Thymus (tissue), 14 donors: Measurements from ENCODE around the gene BAZ2B. TPM values are rescaled to one million over a fixed set of nuclear protein-coding genes. Genes with fewer than 3 reads are reported as not detected.
A peak's percentile ranks its signal among the peaks of the same experiment; 100 is the strongest.

ENCODE experiments used
- DNase-seq, 9 donors: peaks; one replicate each; pipeline ENCODE4 v3.0.0-alpha.2; 2013; ENCODE audit warnings: low spot score in 9 of 9, low read depth in 6 of 9, missing footprints in 1 of 9
- H3K27ac ChIP-seq, 2 donors: one replicate each; pipeline ENCODE4 v1.5.1; 2013; ENCODE audit warnings: control low read depth in 1 of 2, low read depth in 1 of 2, low read length in 1 of 2, mild to moderate bottlenecking in 1 of 2, moderate library complexity in 1 of 2
- H3K27me3 ChIP-seq, 2 donors: one replicate each; pipeline ENCODE4 v1.5.1; 2013; ENCODE audit warnings: low read length in 1 of 2; ENCODE audit not compliant: control insufficient read depth in 2 of 2, insufficient read depth in 1 of 2
- H3K36me3 ChIP-seq, 2 donors: one replicate each; pipeline ENCODE4 v1.5.1; 2013; ENCODE audit warnings: low read length in 1 of 2, mild to moderate bottlenecking in 1 of 2, moderate library complexity in 1 of 2; ENCODE audit not compliant: control insufficient read depth in 2 of 2, insufficient read depth in 2 of 2
- H3K4me1 ChIP-seq, 2 donors: one replicate each; pipeline ENCODE4 v1.5.1; 2013; ENCODE audit warnings: low read length in 2 of 2; ENCODE audit not compliant: control insufficient read depth in 2 of 2, insufficient read depth in 2 of 2
- H3K4me3 ChIP-seq, 2 donors: one replicate each; pipeline ENCODE4 v1.5.1; 2013; ENCODE audit warnings: low read length in 2 of 2, control low read depth in 1 of 2, mild to moderate bottlenecking in 1 of 2
- H3K9me3 ChIP-seq, 2 donors: one replicate each; pipeline ENCODE4 v1.5.1; 2013; ENCODE audit warnings: low read length in 1 of 2, mild to moderate bottlenecking in 1 of 2; ENCODE audit not compliant: control insufficient read depth in 2 of 2, insufficient read depth in 1 of 2
- WGBS: extraction: QIAGEN DNeasy Blood & Tissue Kit; methylation state at CpG from one replicate; pipeline ENCODE4 v1.1.7; 2013; 5-methylcytosine and 5-hydroxymethylcytosine counted together
- long read RNA-seq, 10 donors: transcript quantifications; one replicate each; lab custom pipeline, GENCODE V29; 2026
- polyA plus RNA-seq: library from polyadenylated mRNA; stranded (reverse); fragments of 200-250 nt; gene quantifications from one replicate; pipeline ENCODE4 v1.2.3, GENCODE V29; 2013
- total RNA-seq: library from RNA; stranded (reverse); fragments of 120-200 nt; gene quantifications from one replicate; pipeline ENCODE4 v1.2.4, GENCODE V29; 2013
- donor health status: healthy.

BAZ2B gene, protein sequence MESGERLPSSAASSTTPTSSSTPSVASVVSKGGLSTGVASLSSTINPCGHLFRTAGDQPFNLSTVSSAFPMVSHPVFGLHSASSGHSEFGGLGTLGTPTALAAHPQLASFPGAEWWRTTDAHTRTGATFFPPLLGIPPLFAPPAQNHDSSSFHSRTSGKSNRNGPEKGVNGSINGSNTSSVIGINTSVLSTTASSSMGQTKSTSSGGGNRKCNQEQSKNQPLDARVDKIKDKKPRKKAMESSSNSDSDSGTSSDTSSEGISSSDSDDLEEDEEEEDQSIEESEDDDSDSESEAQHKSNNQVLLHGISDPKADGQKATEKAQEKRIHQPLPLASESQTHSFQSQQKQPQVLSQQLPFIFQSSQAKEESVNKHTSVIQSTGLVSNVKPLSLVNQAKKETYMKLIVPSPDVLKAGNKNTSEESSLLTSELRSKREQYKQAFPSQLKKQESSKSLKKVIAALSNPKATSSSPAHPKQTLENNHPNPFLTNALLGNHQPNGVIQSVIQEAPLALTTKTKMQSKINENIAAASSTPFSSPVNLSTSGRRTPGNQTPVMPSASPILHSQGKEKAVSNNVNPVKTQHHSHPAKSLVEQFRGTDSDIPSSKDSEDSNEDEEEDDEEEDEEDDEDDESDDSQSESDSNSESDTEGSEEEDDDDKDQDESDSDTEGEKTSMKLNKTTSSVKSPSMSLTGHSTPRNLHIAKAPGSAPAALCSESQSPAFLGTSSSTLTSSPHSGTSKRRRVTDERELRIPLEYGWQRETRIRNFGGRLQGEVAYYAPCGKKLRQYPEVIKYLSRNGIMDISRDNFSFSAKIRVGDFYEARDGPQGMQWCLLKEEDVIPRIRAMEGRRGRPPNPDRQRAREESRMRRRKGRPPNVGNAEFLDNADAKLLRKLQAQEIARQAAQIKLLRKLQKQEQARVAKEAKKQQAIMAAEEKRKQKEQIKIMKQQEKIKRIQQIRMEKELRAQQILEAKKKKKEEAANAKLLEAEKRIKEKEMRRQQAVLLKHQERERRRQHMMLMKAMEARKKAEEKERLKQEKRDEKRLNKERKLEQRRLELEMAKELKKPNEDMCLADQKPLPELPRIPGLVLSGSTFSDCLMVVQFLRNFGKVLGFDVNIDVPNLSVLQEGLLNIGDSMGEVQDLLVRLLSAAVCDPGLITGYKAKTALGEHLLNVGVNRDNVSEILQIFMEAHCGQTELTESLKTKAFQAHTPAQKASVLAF (N-terminal part only)
- 43.3 TPM for total RNA-seq
- polyA plus RNA-seq, result 16.9 TPM
- long read RNA-seq, donor 1, result 0 reads
- long read RNA-seq, donor 2, result 0 reads
- long read RNA-seq, donor 3, result 0 reads
- long read RNA-seq, donor 4, partial matches to known transcripts, result 5 of 5 reads
- long read RNA-seq, donor 4, other reads (novel, unspliced or antisense), result 0 of 5 reads
- long read RNA-seq, donor 5, result 0 reads
- long read RNA-seq, donor 6, full-length matches to known transcripts, result 1 of 1 reads
- long read RNA-seq, donor 6, partial matches to known transcripts, result 0 of 1 reads
- long read RNA-seq, donor 6, other reads (novel, unspliced or antisense), result 0 of 1 reads
- long read RNA-seq, donor 7, result 0 reads
- long read RNA-seq, donor 8, result 0 reads
- long read RNA-seq, donor 9, result 0 reads
- long read RNA-seq, donor 10, result 0 reads

DNA sequence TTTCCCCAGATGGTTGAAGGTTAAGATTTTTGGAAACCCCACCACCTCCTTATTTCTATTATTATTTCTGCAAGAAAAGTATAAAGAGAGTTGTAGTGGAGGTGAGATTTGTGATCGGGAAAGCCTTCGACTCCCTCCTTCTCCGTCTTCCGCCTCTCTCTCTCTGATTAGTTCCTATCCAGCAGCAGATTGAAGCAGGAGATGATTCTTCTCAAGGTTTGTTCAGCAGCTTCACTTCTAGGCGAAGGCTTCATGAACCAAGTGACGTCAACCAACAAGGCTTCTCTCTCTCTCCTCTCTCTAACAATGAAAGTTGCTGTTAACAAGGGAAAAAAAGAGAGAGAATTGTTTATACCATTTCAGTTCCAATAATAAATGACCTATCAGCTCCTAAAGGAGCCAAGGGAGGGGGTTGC lies at the start of gene BAZ2B:
Gene BAZ2B, minus strand, starts transcription at position 263 of the 416 bp plus-strand sequence. CDS start 137,829 bp downstream, outside the sequence.
- Histone ChIP-seq H3K9me3 (no peaks in the 10 kb centered on the region), H3K4me1 (no peaks in the 10 kb centered on the region), H3K36me3 (no peaks in the 10 kb centered on the region), H3K4me3 (peak within 1 kb of the TSS; percentile 73 to 78), H3K27me3 (peaks cover 0 to 6% of the 10 kb centered on the region in 2 donors), H3K27ac (peak within 1 kb of the TSS; percentile 88 to 89)
- peak in 8 of 9 donors; percentile 29 to 73 (median 41) for DNase-seq
- WGBS, result 2% methylated on average over 6 of the region's 6 CpGs

DNA sequence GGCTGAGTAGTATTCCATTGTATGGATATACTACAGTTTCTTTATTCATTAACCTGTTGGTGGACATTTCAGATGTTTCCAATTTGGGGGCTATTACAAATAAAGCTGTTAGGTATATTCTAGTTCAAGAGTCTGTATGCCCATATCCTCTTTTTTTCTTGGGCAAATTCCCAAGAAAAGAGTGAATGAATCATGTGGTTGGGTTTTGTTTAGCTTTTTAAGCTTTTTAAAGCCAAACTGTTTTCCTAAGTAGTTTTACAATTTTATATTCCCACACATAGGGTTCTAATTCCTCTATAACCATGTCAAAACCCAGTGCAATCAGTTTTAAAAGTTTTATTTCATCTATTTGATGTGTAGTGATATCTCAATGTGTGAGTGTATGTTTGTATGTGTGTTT lies 44.9 kb upstream of the BAZ2B start:
- no peak overlapping the region for H3K4me3 ChIP-seq
- no peaks in the 10 kb centered on the region for H3K27me3 ChIP-seq
- no peaks in the 10 kb centered on the region for H3K4me1 ChIP-seq
- no peaks in the 10 kb centered on the region for H3K9me3 ChIP-seq
- H3K36me3 ChIP-seq, result peaks cover 0 to 2% of the 10 kb centered on the region in 2 donors
- H3K27ac ChIP-seq, result no peak overlapping the region
- DNase-seq, result no peak

DNA sequence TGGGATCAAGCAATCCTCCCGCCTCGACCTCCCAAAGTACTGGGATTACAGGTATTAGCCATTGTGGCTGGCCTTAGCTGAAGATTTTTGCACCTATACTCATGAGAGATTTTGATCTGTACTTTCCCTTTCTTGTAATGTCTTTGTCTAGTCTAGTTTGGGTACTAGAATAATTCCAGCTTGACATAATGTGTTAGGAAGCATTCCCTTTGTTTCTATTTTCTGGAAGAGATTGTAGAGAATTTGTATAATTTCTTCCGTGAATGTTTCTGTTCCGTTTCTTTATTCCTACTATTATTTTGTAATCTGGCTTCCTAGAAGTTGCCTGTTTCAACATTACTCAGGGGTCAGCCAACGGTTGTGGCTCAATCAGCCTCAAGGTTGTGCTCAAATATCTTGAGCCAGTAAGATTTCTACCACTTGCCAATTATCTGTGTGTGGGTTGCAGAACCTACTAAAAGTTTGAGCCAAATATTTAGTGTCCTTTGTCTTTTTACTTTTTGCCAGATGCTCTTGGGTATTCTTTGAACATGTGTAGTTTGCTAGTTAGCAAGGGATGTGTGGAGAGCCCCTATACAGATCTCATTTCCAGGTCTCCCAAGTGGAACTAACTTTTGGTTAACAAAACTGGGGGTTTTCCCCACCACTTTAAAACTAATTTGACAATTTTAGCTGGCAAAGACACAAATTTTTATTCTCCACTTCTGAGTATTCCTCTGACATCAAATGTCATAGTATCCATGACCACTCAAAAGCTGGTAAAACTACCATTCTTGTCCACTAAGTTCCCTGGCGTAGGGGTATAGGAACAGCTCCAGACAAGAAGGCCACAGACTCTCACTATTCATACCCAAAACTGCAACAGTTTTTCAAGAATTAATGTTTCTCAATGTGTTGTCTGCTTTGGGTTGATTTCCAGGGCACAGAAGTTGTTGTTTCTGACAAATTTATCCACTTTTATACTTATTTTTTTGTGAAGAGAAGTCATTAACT lies 42.8 kb upstream of the BAZ2B start:
- DNase-seq, result no peak
- no peaks in the 10 kb centered on the region for H3K4me1 ChIP-seq
- no peaks in the 10 kb centered on the region for H3K36me3 ChIP-seq
- 97% methylated on average over 6 of the region's 6 CpGs for WGBS
- H3K9me3 ChIP-seq, result no peaks in the 10 kb centered on the region
- H3K4me3 ChIP-seq, result no peak overlapping the region
- H3K27me3 ChIP-seq, result no peaks in the 10 kb centered on the region
- no peak overlapping the region for H3K27ac ChIP-seq

DNA sequence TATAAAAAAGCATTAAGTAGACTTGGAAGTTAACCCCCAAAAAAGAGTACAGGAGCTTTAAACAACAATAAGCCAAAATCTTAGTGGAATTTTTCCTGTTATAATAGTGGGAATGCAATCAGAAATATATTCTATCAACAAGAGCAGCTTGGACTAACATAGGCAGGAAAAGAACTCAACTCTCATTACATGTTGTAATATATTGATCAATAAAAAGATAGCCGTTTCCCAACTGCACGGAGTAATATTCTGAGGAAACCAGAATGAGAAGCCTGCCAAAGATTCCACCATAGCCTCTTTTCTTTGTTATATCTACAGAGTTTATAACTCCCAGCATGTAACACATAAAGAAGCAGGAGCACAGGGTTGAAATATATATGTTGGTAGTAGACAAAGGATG lies 37.6 kb upstream of the BAZ2B start:
- H3K27ac ChIP-seq, result no peak overlapping the region
- no peaks in the 10 kb centered on the region for H3K4me1 ChIP-seq
- no peak overlapping the region for H3K4me3 ChIP-seq
- DNase-seq, result no peak
- no peaks in the 10 kb centered on the region for H3K27me3 ChIP-seq
- no peaks in the 10 kb centered on the region for H3K36me3 ChIP-seq
- over 99% methylated on average over 2 of the region's 2 CpGs for WGBS
- H3K9me3 ChIP-seq, result no peaks in the 10 kb centered on the region

DNA sequence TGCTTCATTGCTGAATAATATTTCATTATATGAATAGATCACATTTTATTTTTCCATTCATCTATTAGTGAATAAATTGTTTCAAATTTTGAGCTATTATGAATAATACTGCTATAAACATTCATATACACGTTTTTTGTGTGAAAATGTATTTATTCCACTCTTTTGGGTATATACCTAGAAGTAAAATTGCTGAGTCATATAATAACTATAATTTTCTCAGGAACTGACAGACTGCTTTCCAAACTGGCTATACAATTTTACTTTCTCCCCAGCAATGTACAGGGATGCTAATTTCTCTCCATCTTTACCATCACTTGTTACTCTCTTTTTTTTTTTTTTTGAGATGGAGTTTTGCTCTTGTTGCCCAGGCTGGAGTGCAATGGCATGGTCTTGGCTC lies 35.5 kb upstream of the BAZ2B start:
- Histone ChIP-seq H3K27me3 (no peaks in the 10 kb centered on the region), H3K4me3 (no peak overlapping the region), H3K27ac (no peak overlapping the region), H3K9me3 (no peaks in the 10 kb centered on the region), H3K36me3 (no peaks in the 10 kb centered on the region), H3K4me1 (no peaks in the 10 kb centered on the region)
- WGBS, result 95% methylated on average over 1 of the region's 1 CpG
- no peak for DNase-seq

DNA sequence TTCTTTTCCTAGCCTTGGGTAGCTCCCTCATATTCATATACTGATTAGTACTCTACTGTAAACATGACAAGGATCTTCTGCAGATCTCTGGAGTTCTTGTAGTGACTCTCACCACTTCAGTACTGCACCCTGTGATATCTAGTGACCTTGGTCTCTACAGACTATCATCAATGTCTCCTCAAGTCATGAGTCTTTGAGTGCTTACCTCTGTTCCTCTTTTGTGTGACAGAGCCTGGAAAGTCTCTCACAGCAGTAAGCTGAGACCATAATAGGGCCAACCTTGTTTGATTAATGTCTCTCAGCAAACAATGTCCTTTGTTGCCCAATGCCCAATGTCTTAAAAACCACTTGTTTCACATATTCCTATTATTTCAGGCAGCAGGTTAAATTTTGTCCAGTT lies 34.2 kb upstream of the BAZ2B start:
- Histone ChIP-seq H3K27me3 (no peaks in the 10 kb centered on the region), H3K9me3 (no peaks in the 10 kb centered on the region), H3K27ac (no peak overlapping the region), H3K4me3 (no peak overlapping the region), H3K4me1 (no peaks in the 10 kb centered on the region), H3K36me3 (no peaks in the 10 kb centered on the region)
- no peak for DNase-seq

DNA sequence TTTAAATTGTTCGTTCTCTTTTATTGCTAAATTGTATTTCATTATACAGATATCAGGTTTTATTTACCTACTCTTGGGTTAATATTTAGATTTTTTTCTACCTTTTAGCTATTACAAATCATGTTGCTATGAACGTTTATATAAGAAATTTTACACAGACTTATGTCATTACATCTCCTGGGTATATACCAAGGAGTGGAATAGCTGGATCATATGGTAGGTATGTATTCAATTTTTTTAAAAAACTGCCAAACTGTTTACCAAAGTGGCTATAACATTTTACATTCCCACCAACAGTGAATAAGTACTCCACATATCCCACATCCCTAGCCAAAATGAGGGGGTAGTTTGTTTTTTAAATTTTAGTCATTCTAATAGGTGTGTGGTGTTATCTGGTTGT lies 32.3 kb upstream of the BAZ2B start:
- H3K36me3 ChIP-seq, result no peaks in the 10 kb centered on the region
- H3K4me1 ChIP-seq, result no peaks in the 10 kb centered on the region
- no peak for DNase-seq
- H3K27ac ChIP-seq, result no peak overlapping the region
- H3K9me3 ChIP-seq, result no peaks in the 10 kb centered on the region
- H3K4me3 ChIP-seq, result no peak overlapping the region
- H3K27me3 ChIP-seq, result no peaks in the 10 kb centered on the region
- 98% methylated on average over 2 of the region's 2 CpGs for WGBS

DNA sequence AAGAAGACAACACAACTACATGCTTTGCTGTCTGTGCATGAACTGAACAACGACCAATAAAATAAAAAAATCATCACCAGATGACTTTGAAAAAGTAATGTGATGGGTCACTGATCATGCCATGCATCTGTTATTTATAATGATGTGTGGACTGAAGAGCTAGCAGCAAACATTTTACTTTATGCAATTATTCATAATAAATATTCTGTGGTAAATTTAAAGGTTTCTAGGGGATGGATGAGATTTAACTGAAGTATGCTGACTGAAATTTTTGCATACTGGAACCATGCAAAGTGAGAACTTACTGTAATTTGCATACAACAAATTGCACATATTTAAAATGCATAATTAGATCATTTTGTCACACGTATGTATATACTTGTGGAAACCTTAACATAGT lies 31.3 kb upstream of the BAZ2B start:
- Histone ChIP-seq H3K27me3 (no peaks in the 10 kb centered on the region), H3K27ac (no peak overlapping the region), H3K4me3 (no peak overlapping the region), H3K36me3 (no peaks in the 10 kb centered on the region), H3K9me3 (no peaks in the 10 kb centered on the region), H3K4me1 (no peaks in the 10 kb centered on the region)
- no peak for DNase-seq
- WGBS, result 96% methylated on average over 2 of the region's 2 CpGs
